GM19238 (cell line): Measurements from ENCODE around the gene C1orf21.

Experiments
- DNase-seq: peaks from one replicate; pipeline ENCODE4 v3.0.0; 2011; ENCODE audit warnings: low spot score; ENCODE audit not compliant: insufficient read length

Gene C1orf21

GRCh38 chr1:184649451-184649888, 262.6 kb downstream of the C1orf21 start:
- DNase-seq: peak; percentile 12

- DNase-seq: no peak
Measured at GRCh38 chr1:184650177-184650866, 263.5 kb downstream of the C1orf21 start.

- DNase-seq: no peak
Measured at GRCh38 chr1:184655185-184655584, 268.4 kb downstream of the C1orf21 start.

GRCh38 chr1:184656221-184656620, 269.4 kb downstream of the C1orf21 start:
- DNase-seq: no peak

GRCh38 chr1:184658055-184658454, 271.2 kb downstream of the C1orf21 start:
- no peak for DNase-seq

- no peak for DNase-seq
Measured at GRCh38 chr1:184660462-184661191, 273.8 kb downstream of the C1orf21 start.

- no peak for DNase-seq
Measured at GRCh38 chr1:184661801-184662200, 275.0 kb downstream of the C1orf21 start.

- peak; percentile 49 for DNase-seq
Measured at GRCh38 chr1:184664042-184664660, 277.3 kb downstream of the C1orf21 start.

GRCh38 chr1:184664661-184665060, 277.8 kb downstream of the C1orf21 start:
- DNase-seq: no peak

GRCh38 chr1:184665360-184665759, 278.5 kb downstream of the C1orf21 start:
- no peak for DNase-seq

- no peak for DNase-seq
Measured at GRCh38 chr1:184669391-184669790, 282.6 kb downstream of the C1orf21 start.

- no peak for DNase-seq
Measured at GRCh38 chr1:184672013-184672726, 285.3 kb downstream of the C1orf21 start.

GRCh38 chr1:184673305-184673704, 286.5 kb downstream of the C1orf21 start:
- no peak for DNase-seq

GRCh38 chr1:184677344-184677743, 290.5 kb downstream of the C1orf21 start:
- DNase-seq: no peak
